C4-2B (cell line): Measurements from ENCODE around the gene CRK.

Source experiments
- ZFX ChIP-seq: fragments of 450-650 bp; IDR thresholded peaks from 2 replicates; pipeline ENCODE4 v1.6.1; 2017
- TF ChIP-seq, protein P1 (sequence below): fragments of 450-650 bp; conservative IDR thresholded peaks from 2 replicates; pipeline ENCODE4 v1.5.1; 2017; ENCODE audit warnings: mild to moderate bottlenecking

DNA sequence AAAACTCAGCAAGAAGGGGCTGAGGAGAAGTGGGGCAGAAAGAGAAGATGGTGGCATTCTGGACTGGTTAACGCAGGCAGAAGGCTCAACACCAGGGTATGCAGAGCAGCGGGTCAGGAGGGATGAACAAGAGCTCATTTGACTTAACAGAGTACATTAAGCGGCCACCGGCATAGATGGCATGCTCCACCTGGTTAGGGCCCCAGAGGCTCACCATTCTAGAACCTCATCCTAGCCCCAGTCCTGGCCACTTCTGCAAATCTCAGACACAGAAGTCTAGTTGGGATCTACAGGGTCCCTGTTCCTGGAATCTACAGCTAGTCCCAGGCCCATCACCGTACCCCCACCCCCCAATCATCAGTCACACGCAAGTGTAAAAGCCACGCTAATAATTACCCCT, 38.2 kb upstream of the CRK start:
- TF ChIP-seq, protein P1, sequence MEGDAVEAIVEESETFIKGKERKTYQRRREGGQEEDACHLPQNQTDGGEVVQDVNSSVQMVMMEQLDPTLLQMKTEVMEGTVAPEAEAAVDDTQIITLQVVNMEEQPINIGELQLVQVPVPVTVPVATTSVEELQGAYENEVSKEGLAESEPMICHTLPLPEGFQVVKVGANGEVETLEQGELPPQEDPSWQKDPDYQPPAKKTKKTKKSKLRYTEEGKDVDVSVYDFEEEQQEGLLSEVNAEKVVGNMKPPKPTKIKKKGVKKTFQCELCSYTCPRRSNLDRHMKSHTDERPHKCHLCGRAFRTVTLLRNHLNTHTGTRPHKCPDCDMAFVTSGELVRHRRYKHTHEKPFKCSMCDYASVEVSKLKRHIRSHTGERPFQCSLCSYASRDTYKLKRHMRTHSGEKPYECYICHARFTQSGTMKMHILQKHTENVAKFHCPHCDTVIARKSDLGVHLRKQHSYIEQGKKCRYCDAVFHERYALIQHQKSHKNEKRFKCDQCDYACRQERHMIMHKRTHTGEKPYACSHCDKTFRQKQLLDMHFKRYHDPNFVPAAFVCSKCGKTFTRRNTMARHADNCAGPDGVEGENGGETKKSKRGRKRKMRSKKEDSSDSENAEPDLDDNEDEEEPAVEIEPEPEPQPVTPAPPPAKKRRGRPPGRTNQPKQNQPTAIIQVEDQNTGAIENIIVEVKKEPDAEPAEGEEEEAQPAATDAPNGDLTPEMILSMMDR, result no peak
- TF ChIP-seq ZFX, result no peak
